ENCODE data around the gene VPS8.

DNA sequence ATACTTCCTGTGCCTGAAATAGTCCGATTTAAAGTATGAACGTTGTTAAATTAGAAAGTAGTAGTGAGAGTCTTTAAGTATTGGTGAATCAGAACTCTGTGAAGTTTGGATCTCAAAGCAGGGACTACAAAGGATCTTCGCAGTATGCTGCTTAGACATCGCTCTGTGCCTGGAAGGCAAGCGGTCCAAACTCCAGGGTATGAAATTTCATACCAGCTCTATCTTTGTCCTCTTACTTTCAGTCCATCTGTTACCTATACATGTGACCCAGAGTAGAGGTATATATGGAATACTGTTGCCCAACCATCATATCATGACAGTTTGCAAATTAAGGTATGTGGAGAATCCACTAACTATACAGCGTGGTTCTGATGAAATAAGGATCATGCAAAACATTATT lies 34.5 kb downstream of the VPS8 start:
- TF ChIP-seq, protein P1, sequence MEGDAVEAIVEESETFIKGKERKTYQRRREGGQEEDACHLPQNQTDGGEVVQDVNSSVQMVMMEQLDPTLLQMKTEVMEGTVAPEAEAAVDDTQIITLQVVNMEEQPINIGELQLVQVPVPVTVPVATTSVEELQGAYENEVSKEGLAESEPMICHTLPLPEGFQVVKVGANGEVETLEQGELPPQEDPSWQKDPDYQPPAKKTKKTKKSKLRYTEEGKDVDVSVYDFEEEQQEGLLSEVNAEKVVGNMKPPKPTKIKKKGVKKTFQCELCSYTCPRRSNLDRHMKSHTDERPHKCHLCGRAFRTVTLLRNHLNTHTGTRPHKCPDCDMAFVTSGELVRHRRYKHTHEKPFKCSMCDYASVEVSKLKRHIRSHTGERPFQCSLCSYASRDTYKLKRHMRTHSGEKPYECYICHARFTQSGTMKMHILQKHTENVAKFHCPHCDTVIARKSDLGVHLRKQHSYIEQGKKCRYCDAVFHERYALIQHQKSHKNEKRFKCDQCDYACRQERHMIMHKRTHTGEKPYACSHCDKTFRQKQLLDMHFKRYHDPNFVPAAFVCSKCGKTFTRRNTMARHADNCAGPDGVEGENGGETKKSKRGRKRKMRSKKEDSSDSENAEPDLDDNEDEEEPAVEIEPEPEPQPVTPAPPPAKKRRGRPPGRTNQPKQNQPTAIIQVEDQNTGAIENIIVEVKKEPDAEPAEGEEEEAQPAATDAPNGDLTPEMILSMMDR (IDR thresholded peaks at IDR 0.05): no peak
- TF ChIP-seq POLR2A (IDR thresholded peaks at IDR 0.05): no peak

Data from heart left ventricle (tissue), 13 donors.